Gastroesophageal sphincter (tissue), 3 donors: ENCODE measurements around the gene ZNF784.

ENCODE experiments used
- EP300 ChIP-seq: sonication (generic); formaldehyde crosslinking; IDR thresholded peaks from one replicate; pipeline ENCODE4 v1.6.1; 2017; ENCODE audit warnings: antibody characterized with exemption, mild to moderate bottlenecking
- POLR2A ChIP-seq, 2 donors: fragments of 450-650 bp; IDR thresholded peaks; one replicate each; pipeline ENCODE4 v1.6.1; 2017; ENCODE audit warnings: antibody characterized with exemption in 2 of 2, mild to moderate bottlenecking in 2 of 2, moderate library complexity in 1 of 2
- POLR2AphosphoS5 ChIP-seq: sonication (generic); formaldehyde crosslinking; IDR thresholded peaks from one replicate; pipeline ENCODE4 v1.6.1; 2017; ENCODE audit warnings: antibody characterized with exemption
- TF ChIP-seq, protein P1 (sequence below), 4 experiments: fragments of 200-600 bp in 2 of 4; fragments of 450-650 bp in 2 of 4; sonication (generic) in 1 of 4; IDR thresholded peaks; one replicate each; pipeline ENCODE4 v1.5.1; 2017 to 2019; ENCODE audit warnings: antibody characterized with exemption in 4 of 4, mild to moderate bottlenecking in 2 of 4, moderate library complexity in 2 of 4

DNA sequence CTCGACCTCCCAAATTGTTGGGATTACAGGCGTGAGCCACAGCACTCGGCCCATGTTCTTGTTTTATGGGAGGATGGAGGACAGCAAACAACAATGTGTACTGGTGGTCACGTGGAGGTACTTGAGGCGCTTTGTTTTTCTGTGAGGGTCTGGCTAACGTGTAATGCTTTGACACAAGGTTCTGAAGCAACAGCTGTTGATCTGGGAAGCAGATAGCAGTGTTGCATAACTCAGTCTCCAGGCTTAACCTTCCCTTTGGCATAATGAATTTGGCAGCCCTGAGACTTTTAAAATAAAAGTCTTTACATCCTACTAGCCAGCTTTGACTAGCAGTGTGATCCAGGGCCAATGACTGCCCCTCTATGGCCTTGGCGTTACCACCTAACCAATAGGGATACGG, 9.5 kb upstream of the ZNF784 start:
- TF ChIP-seq, protein P1, sequence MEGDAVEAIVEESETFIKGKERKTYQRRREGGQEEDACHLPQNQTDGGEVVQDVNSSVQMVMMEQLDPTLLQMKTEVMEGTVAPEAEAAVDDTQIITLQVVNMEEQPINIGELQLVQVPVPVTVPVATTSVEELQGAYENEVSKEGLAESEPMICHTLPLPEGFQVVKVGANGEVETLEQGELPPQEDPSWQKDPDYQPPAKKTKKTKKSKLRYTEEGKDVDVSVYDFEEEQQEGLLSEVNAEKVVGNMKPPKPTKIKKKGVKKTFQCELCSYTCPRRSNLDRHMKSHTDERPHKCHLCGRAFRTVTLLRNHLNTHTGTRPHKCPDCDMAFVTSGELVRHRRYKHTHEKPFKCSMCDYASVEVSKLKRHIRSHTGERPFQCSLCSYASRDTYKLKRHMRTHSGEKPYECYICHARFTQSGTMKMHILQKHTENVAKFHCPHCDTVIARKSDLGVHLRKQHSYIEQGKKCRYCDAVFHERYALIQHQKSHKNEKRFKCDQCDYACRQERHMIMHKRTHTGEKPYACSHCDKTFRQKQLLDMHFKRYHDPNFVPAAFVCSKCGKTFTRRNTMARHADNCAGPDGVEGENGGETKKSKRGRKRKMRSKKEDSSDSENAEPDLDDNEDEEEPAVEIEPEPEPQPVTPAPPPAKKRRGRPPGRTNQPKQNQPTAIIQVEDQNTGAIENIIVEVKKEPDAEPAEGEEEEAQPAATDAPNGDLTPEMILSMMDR (IDR thresholded peaks at IDR 0.05) = no peak
- TF ChIP-seq POLR2AphosphoS5 (no peak), EP300 (no peak), POLR2A (IDR thresholded peaks at IDR 0.05) (no peak)
